Measurements from ENCODE around the gene IRS2.

Gene IRS2

GRCh38 chr13:109725995-109726637 is 60.3 kb downstream of the IRS2 start:
- no peak for DNase-seq

GRCh38 chr13:109725297-109725696 is 61.1 kb downstream of the IRS2 start:
- DNase-seq = no peak

- no peak for DNase-seq
Measured at GRCh38 chr13:109724603-109725002, 61.8 kb downstream of the IRS2 start.

DNA sequence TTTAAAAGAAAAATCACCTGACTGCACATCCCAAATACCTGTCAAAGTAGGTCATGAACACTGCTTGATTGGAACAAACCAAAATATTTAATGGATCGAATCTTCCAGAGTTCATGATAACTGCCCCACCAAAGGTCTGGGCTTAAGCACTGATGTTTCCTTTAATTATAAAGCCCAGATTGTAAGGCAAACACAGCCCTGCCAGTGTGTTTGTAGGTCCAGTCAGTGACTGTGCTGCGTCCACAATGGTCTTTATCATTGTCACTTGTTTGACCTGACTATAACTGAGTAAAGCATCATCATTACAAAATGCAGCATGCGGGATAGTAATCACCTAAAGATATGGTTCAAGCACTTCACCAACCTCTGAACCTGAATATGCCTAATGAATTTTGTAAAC is 63.3 kb downstream of the IRS2 start:
- DNase-seq = no peak

DNA sequence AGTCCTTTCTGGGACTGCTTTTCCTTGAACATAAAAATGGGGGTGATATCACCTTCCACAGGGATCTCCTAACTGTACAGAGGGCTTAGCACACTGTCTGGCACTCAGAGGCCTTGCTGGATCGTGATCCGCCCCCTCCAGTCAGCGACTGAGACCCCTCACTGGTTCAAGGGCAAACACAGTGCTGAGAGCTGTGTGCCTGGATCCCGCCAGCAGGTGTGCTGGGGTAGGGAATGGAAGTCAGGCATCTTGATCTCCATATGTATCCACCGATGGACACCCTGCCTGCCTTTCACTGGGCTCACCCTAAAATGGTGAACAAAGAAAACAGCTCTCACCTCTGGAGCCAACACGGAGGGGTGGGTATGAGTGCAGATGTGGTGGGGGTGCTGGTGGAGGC is 64.3 kb downstream of the IRS2 start:
- no peak for DNase-seq

- no peak for DNase-seq
Measured at GRCh38 chr13:109720758-109721184, 65.6 kb downstream of the IRS2 start.

DNA sequence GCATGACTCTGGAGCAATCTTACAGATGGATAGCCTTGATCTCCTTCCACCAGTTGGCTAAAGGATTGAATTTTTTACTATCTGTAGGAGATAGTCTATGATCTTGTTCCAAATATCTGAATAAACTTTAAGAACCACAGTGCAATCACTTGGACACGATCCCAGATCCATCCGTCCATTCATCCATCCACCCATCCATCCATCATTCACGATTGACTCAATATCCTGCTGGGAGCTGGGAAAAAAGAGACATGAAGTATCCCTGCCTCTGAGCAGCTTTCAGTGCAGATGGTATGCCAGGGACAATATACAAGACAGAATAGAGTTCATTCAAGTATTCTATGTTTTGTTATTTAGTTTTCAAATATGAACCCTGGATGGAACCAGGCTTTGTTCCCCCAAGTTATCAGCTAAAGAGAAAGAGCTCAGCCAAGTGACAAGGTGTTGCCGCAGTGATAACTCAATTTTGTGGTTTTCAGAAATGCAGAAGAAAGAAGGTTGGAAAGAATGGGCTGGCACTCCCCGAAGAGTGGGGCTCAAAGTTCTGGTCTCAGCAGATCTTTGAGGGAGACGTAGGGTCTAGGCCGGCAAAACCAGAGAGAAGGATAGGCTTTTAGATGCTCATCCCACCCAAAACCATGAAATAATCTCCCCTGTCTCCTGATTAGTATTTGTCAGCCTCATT is 66.3 kb downstream of the IRS2 start:
- no peak for DNase-seq

DNA sequence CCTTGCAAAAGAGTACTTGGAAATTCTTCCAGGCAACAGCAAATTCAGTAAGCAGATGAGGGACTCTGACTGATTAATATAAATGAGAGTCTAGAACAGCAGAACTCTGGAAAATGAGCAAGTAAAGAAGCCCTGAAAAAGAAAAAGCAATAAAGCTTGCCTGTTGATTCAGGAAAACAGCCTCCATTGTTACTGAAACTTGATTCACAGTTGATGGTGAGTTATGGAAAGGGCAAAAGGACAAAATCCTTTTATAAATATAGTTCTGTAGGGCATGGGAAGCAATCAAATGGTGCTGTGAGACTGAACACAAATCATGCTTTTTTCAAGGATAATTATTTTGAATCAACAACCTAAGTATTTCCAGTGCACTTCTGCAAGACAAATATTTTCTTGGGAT is 67.7 kb downstream of the IRS2 start:
- no peak for DNase-seq

GRCh38 chr13:109717686-109718085 is 68.7 kb downstream of the IRS2 start:
- no peak for DNase-seq

- DNase-seq = peak; percentile 45
Measured at GRCh38 chr13:109715902-109716301, 70.5 kb downstream of the IRS2 start.

- no peak for DNase-seq
Measured at GRCh38 chr13:109713681-109714080, 72.7 kb downstream of the IRS2 start.

DNA sequence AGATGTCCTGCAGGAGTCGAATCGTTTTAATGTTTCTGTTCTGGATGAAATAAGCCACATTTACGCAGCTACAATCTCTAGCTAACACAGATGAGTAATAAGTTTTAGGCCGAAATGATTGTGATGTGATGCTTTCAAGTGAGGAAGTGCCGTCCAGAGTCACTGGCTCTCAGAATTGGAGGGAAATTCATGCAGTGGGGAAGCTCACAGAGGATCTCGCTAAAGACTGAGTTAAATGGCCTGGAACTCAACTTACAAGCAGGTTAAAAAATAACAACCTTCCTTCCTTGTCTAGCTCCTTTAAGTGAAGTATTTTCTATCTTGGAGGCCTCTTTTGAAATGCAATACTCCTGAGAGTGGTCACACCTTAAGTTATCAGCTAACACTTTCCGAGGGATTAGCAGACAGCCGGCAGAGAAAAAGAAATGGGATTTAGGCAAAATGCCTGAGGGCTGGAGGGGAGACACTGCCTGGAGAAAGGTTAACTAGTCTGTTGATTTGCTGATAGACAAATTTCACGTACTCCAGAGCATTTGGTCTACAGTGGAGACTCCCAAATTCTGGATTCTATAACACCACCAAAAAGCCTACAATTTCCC is 74.2 kb downstream of the IRS2 start:
- DNase-seq = no peak

DNA sequence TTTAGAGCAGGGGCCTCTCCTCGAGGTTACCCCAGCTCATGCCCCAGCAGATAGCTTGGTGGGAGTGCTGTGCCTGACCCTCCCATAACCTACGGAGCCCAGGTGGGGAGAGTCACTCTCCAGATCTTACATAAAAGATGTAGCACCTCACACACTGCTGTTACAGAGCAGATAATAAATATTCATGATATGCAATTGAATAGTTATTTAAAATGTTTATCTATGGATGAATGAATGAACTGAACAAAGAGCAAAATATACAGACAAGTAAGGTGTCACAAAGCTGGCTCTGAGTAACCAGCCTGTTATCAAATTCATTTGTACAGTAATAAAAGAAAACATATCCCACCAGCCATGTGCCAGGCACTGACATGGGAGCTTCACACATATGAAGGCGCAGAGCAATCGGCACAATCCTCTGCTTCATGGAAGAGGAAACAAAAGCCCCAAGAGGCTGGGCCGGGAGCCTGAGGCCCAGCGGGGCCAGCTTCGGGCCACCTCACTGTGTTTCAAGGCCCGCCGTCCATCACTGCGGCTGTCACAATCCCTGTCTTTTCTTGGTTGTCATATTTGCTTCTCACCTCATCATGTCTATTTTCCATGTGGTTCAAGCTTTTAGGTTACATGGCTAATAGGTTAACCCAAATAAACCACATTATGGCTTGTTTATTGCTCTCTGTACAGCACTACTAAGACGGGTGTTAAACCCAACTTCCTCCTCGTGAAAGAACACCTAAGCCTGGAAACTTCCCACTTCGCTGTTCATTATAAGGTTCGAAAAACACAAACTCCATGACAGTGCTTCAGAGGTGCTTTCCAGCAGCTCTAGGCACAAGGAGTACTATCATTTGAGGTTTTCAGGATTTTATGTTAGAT is 78.4 kb downstream of the IRS2 start:
- no peak for DNase-seq

DNA sequence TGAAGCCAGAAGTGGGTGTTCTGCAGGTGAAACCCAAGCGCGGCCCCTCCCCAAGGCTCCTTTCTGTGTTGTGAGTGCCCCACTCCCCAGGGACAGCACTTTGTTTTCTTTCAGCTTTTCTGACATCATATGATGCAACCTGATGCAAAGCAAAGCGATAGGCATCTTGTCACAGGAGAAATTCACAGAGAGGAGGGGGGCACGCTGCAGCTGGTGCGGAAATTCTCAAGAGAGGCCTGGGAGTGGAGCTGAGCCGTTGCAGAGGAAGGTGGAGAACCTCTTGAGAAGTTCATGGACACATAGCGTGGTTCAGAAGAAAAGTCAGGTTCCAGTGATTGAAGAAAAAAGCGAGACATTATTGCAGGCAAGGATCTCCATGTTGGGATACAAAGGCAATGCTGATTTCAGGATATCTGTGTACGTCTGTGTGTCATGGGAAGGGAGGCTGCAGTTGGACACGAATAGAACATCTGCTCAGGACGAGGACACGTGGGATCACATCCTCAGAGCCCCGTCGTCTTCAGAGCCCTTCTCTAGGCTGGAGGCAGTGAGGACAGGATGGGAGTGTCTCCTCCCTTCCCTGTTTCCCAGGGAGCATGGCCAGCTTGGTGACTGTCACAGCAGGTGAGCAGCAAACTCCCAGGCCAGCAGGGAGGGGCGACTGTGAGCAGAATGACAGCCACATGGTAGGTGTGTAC is 79.2 kb downstream of the IRS2 start:
- DNase-seq = no peak

GRCh38 chr13:109706015-109706715 is 80.2 kb downstream of the IRS2 start:
- DNase-seq = no peak

DNA sequence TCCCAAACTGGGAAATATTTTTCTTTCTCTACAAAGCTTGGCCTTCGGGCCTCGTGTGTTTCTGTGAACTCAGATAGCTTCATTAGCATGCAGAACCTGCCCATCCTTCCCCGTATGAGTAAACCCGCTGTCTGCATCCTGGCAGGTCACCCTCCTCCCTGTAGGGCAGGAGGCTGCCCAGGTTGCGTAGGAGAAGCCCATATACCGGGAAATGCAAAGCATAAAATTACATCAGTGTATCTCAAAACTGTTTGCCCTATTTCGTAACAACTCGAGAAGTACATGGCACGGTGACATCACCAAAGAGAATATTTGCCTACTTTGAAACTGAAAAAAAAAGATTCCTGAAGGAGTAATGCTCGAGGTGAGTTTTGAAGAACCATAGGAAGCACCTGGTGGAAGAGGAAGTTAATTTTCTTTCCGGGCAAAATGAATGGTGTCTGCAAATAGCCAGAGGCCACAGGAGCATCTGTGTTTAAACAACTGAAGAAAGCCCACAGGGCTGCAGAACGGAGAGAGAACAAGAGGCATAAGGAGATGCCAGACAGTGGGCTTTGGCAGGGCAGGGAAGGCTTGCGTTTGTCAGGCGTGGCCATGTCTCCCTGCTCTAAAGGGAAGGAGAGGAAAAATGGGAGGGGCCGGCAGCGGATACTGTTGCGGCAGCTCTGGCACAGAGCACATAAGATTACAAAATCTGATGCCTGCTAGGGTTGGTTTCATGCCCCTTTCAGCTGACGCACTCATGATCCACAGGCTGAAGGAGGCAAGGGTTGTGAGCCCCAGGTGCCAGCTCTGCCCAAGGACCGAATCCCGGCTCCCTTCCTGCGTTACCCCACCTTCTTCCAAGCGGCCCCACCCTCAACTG is 81.4 kb downstream of the IRS2 start:
- DNase-seq = peak; percentile 45

- no peak for DNase-seq
Measured at GRCh38 chr13:109703250-109703649, 83.1 kb downstream of the IRS2 start.

All from CD4-positive, alpha-beta T cell treated with Interleukin-15 for 1 hour (primary cell).